ENCODE results near the gene SLC25A13.

Gene SLC25A13

GRCh38 chr7:96136600-96137239 is 185.2 kb downstream of the SLC25A13 start:
- no peak for DNase-seq

- no peak for DNase-seq
Observed at GRCh38 chr7:96135241-96135640, 186.7 kb downstream of the SLC25A13 start.

GRCh38 chr7:96131525-96131924 is 190.4 kb downstream of the SLC25A13 start:
- no peak for DNase-seq

GRCh38 chr7:96127746-96128145 is 194.2 kb downstream of the SLC25A13 start:
- DNase-seq: no peak

GRCh38 chr7:96126382-96126781 is 195.5 kb downstream of the SLC25A13 start:
- no peak for DNase-seq

- DNase-seq: no peak
Observed at GRCh38 chr7:96122746-96123145, 199.2 kb downstream of the SLC25A13 start.

GRCh38 chr7:96121752-96122151 is 200.1 kb downstream of the SLC25A13 start:
- DNase-seq: no peak

GRCh38 chr7:96120445-96121225 is 201.3 kb downstream of the SLC25A13 start:
- DNase-seq: no peak

- no peak for DNase-seq
Observed at GRCh38 chr7:96118449-96119001, 203.4 kb downstream of the SLC25A13 start.

GRCh38 chr7:96116173-96116572 is 205.7 kb downstream of the SLC25A13 start:
- DNase-seq: no peak

- DNase-seq: no peak
Observed at GRCh38 chr7:96114190-96114589, 207.7 kb downstream of the SLC25A13 start.

- DNase-seq: no peak
Observed at GRCh38 chr7:96111405-96111804, 210.5 kb downstream of the SLC25A13 start.

GRCh38 chr7:96104984-96105383 is 216.9 kb downstream of the SLC25A13 start:
- no peak for DNase-seq

GRCh38 chr7:96102096-96102811 is 219.6 kb downstream of the SLC25A13 start:
- DNase-seq: no peak

- DNase-seq: no peak
Observed at GRCh38 chr7:96100737-96101136, 221.2 kb downstream of the SLC25A13 start.

- DNase-seq: no peak
Observed at GRCh38 chr7:96097835-96098234, 224.1 kb downstream of the SLC25A13 start.

GRCh38 chr7:96093435-96093834 is 228.5 kb downstream of the SLC25A13 start:
- DNase-seq: no peak

GRCh38 chr7:96090756-96091155 is 231.1 kb downstream of the SLC25A13 start:
- DNase-seq: no peak

- DNase-seq: no peak
Observed at GRCh38 chr7:96089511-96089910, 232.4 kb downstream of the SLC25A13 start.

- DNase-seq: no peak
Observed at GRCh38 chr7:96088579-96088978, 233.3 kb downstream of the SLC25A13 start.

- DNase-seq: no peak
Observed at GRCh38 chr7:96085953-96086352, 235.9 kb downstream of the SLC25A13 start.

GRCh38 chr7:96084881-96085553 is 236.9 kb downstream of the SLC25A13 start:
- no peak for DNase-seq

- DNase-seq: no peak
Observed at GRCh38 chr7:96080027-96080426, 241.9 kb downstream of the SLC25A13 start.
